HL-60/S4 treated with retinoic acid at 250 ng/mL for 4 days and 3 days (cell line): ENCODE data around the gene ID4.
"Not testable (repeated sequence)": the region's sequence is repeated elsewhere in the genome, so short reads cannot be mapped to it uniquely, and the experiment has no call there.

Experiments
- in situ Hi-C: fragments of 300-500 bp; cut with MboI; formaldehyde crosslinking; loops from 2 replicates; pipeline ENCODE4 v1.7.0; 2022; ENCODE audit warnings: low sequenced_read_pairs

Gene ID4

DNA sequence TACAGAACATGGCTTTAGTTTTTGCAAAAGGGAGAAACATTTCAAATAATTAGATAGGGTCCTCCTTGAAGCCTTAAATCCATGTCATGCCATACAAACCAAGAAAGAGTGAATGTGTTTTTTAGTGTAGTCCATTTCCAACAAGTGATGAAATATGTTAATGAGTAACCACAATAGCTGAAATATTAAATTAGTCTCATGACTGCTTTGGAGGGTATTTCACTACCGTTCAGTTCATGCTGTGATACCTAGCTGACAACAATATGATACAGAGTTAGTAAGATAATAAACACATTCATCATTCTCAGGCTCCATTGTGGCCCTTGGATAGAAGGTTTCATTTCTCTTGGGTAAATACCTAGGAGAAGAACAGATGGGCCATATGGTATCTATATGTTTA lies 5.8 kb upstream of the ID4 start:
- in situ Hi-C loops: no loop called here

DNA sequence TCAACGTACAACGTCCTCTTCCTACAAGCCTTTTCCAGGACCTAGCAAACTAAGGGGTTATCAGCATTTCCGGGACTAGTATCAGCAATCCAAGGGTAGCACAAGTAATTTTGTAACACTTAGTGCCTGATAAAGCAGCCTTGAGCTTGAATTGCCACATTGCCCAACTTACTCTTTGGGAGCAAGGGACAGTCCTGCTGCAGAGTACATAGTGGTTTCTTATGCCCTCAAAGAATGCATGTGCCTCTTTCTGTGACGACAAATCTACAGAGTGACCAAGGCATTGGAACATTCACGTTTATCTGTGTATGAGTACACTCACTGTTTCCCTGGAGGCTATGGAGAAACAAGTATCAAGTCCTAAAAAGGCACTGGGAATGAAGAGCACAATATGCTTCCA lies 3.2 kb upstream of the ID4 start:
- in situ Hi-C loops: no loop called here

DNA sequence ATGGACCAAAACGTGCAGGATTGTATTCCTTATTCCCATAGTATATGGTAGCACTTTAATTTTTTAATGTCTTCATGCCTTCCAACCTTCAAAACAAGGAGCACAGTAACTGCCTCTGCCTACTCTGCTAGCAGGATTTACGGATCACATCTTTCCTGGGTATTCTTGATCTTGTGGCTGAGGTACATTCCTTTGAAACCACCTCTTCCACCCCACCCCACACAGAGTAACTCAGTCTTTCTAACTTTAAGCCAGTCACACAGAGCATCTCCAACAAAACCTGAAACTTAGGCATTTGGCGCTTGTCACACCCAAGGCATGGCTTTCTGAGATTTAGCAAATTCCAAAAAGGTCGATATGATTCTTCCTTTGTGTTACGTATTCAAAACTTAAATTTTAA lies 2.3 kb upstream of the ID4 start:
- in situ Hi-C loops: no loop called here

DNA sequence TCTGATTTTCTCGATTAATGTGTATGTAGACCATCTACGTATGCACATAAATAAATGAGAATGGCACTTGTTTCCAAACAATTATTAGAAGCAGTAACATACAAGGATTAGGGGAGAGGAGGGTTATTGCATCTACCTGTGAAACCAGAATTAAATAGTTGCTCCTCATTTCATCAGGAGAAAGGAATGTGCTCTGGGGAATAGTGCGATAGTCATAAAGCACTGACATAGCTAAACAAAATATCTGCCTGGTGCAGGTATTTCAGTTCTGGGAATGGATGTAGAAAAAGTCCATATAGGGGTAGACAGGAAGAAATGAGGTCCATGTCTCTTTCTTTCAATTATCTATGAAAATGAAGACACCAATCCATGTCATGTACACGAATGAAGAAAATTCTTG lies 1.6 kb upstream of the ID4 start:
- in situ Hi-C loops: no loop called here

DNA sequence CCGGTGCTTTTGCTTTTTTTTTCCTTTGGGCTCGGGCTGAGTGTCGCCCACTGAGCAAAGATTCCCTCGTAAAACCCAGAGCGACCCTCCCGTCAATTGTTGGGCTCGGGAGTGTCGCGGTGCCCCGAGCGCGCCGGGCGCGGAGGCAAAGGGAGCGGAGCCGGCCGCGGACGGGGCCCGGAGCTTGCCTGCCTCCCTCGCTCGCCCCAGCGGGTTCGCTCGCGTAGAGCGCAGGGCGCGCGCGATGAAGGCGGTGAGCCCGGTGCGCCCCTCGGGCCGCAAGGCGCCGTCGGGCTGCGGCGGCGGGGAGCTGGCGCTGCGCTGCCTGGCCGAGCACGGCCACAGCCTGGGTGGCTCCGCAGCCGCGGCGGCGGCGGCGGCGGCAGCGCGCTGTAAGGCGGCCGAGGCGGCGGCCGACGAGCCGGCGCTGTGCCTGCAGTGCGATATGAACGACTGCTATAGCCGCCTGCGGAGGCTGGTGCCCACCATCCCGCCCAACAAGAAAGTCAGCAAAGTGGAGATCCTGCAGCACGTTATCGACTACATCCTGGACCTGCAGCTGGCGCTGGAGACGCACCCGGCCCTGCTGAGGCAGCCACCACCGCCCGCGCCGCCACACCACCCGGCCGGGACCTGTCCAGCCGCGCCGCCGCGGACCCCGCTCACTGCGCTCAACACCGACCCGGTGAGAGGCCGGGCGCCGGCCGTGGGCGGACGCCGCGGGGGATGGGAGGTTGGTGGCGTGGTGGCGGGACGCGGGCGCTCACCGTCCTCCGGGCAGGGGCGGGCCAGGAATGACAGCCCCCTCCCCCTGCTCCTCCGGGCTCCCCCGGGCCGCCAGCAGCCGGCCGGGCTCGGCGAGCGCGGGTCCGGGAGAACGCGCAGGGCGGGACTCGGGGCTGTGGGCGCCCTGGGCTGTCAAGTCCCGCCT lies 606 bp downstream of the ID4 start:
- in situ Hi-C loops: no loop called here

DNA sequence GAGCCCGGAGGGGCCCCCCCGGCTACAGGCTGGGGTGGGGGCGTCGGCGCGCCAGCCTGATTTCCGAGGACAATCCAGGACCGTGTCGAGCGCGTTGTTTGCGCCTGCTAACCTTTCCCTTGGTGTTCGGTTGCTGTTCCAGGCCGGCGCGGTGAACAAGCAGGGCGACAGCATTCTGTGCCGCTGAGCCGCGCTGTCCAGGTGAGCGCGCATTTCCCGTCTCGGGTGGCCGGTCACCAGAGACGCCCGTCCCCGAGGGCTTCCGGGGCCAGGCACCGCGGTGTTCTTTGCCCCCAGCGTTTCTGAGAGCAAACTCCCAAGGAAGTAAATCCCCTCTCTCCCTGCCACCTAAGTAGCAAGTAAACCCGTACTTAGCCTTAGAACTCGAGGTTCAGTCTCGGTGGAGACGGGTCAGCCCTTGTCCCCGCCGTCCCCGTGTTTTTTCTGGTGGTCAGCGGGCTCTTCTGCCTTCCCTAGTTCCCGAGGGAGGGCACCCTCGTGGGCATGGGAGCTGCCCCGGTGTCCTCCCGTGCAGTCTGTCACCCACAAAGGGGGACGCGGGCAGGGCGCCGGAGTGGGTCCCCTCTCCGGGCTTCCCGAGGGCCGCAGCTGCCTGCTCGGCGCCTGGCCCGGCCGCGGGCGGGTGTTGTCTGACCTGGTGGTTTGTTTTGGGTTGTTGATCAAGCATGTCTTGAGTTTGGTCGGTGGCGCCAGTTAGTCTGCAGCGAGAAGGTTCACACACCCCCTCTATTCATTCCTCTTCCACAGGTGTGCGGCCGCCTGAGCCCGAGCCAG lies 1.5 kb downstream of the ID4 start:
- in situ Hi-C loops: no loop called here

DNA sequence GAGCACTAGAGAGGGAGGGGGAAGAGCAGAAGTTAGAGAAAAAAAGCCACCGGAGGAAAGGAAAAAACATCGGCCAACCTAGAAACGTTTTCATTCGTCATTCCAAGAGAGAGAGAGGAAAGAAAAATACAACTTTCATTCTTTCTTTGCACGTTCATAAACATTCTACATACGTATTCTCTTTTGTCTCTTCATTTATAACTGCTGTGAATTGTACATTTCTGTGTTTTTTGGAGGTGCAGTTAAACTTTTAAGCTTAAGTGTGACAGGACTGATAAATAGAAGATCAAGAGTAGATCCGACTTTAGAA lies 2.0 kb downstream of the ID4 start:
- in situ Hi-C loops: no loop called here

DNA sequence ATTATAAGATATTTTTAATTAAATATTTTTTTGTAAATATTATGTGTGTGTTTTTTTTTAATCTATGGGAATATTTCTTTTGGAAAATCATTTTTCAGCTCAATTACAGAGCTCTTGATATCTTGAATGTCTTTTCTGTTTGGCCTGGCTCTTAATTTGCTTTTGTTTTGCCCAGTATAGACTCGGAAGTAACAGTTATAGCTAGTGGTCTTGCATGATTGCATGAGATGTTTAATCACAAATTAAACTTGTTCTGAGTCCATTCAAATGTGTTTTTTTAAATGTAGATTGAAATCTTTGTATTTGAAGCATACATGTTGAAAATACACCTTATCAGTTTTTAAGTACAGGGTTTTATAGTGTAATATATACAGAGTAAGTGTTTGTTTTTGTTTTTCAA lies 2.6 kb downstream of the ID4 start:
- in situ Hi-C loops: no loop called here

DNA sequence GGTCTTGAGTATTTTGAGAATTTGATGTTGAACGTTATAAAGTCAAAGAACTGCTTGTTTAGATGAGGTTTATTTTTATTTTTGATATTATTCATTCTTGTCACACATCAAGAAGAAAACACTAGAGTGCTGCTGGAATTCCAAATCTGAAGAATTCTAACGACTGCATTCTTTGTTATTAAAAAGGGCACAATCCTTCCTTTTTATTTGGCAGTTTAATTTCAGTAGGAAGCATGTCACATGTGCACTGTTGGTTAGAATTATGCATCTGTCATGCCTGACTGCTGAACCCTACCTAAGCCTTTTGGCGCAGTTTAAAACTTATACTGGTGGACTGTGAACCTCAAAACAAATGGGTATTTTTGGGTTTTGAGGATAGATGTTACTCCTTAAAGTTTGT lies 4.0 kb downstream of the ID4 start:
- in situ Hi-C loops: no loop called here

DNA sequence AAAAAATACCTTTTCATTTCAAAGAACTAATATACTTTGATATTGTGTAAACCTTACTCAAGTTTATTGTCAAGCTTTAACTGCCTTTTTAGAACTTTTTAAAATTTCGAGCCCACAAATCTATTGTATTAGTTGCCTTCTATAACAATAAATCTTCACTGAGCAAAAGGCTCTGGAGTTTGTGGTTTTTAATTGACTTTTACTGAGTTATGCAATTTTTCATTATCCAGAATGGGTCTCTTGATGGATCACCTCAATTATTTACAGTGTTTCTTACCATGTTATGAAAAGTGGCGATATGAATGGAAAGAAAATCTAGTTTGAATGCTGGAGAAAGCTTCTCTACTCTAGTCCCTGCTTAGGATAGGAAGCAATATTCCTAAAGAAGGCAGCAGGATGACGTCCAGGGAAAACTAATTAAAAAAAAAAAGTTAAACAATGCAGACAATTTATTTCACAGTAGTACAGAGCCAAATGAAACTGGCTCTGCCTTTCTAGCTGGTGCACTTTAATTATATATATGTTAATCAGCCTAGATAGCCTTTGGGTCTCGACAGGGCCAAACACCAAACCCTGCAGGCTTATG lies 5.0 kb downstream of the ID4 start:
- in situ Hi-C loops: no loop called here

DNA sequence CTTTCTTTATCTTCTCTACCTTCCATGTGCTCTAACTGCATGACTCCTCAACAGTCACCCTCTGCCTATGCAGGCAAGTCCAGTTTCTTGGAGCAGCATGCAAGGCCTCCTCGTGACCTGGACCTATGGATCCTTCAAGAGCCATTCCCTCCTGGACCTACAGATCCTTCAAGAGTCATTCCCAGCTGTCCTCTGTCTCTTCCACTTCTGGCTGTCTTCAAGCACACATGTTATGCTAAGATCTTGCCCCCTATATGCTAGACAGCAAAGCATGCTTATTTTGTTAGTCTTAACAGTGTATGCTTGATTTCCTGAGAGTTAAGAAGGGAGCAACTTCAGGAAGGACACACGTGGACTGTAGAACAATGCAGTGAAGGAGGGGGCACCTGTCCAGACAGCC lies 7.5 kb downstream of the ID4 start:
- in situ Hi-C loops: no loop called here

DNA sequence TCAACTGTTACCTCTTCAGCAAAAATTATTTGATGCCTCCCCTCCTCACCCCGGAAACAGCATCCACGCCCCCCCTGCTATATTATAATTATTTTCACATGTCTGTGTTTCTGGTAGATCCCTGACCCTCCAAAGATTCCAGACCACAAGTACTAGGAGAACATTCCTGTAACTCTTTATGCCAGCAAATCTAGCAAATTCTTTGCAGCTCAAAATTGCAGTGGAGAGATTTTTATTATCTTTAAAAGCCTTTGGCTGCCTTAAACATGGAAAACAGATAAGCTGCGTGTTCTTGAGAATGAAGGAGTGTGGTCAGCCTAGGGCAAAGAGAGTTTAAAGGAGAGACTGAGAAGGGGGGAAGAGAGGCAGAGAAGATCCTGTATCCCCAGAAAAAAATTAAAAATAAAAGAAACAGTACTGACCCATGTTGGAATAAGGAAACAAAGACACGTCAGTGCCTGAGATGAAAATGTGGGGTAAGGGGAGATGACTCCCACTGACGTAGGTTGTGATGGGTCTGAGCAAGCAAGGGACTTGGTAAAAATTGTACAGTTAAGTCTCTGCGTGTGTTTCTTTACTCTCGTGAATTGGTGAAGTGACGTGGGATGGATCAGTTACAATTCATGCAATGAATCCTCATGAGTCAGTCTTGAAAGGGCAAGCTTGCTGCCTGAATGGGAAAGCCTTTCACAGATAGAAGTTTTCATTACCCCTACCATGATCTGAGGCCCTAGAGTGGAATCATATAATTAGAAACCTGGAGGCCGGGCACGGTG lies 8.3 kb downstream of the ID4 start:
- in situ Hi-C loops: no loop called here

DNA sequence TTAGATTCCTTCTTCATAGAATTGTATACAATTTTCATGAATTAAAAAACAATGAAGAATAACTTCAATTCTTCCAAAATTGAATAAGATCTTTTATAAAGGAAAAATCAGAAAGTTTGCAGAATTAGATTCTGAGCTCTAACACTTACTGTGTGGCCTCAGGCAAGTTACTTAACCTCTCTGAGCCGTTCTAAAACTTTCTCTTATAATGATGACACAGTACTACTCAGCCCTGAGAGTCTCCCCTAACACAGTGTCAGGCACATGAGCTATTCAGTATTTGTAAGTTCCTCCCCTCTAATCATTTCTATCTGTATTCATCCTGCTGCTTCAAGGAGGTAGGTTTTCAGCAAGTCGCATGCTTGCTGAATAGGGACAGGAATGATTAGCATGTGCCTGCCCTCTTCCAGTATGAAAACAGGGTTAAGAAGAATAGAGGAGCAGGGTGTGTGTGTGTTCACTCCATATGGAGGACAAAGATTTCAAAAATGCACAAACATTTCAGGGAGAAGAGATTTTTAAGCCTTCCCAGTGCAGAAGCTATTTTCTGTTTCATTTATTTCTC lies 11.4 kb downstream of the ID4 start:
- in situ Hi-C loops: no loop called here

DNA sequence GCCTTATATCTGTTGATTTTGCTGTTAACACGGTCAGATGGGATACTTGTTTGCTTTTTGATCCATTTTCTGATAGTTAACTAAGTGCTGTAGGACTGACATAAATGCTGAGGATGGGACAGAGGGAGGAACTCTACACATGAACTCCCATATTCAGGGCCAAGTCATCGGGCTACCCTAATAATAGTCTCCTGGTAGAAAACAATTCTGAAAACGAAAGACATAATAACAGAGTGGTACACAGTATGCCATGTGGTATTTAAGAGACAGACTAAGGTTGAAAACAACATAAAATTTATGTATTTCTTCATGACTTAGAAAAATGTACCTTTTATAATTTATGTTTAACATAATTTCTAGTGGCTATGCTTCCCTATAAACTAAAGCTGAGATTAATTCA lies 12.0 kb downstream of the ID4 start:
- in situ Hi-C loops: no loop called here

DNA sequence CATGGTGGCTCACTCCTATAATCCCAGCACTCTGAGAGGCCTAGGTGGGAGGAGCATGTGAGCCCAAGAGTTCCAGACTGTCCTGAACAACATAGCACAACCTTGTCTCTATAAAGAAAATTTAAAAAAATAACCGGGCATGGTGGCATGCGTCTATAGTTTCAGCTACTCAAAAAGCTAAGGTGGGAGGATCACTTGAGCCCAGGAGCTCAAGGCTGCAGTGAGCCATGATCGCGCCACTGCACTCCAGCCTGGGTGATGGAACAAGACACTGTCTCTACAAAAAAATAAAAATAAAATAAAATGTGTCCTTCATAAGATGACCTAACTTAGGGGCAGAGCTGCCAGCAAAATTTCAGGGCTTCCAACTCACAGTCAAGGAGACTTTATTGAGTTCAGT lies 12.6 kb downstream of the ID4 start:
- in situ Hi-C loops: no loop called here

DNA sequence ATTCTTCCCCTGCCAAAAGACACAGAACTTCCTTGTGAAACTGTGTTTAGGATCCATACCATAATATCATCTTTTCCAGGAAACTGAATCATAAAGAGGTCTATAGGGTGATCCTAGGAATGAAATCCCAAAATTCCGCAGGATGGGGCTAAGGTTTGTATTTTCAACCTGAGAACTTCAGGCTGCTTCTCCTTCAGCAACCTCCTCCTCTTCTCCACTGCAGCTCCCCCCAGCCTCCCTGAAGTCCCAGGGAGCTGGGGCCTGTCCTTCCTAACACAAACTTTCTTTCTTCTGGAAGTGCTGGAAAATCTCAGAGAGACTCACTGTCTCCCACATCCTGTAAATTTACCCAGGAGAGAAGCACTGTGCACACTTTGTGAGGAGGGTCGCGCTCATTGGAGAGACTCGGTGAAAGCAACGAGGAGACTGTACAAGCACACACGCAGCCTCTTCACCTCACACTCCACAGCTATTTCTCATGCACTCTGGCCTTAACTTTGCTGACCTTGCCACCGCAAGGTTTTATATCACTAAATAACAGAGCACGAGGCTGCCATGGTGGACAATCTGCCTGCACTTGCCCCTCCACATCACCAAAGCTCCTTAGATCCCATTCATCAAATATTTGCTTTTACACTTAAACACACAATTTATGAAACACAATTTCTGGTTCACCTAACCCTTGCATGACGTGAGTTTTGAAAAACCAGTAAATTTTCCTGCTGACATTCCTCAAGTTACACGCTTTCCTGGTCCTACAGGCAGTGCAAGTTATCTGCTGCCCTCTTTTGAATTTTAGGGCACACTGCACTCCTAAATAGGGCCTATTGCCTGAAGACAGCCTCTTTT lies 14.3 kb downstream of the ID4 start:
- in situ Hi-C loops: no loop called here

DNA sequence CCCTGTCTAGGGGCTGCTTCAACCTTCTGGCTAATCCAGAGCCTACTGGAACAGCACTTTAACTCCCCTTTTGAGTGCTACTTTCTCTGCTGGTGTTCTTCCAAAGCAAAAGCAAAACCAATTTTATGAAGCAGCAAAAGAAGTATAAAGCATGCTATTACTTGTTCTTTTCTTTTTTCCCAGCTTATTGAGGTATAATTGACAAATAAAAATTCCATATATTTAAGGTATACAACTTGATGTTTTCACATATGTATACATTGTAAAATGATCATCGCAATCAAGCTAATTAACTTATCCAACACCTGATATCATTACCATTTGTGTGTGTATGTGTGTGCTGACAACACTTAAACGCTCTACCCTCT lies 14.9 kb downstream of the ID4 start:
- in situ Hi-C loops: no loop called here

DNA sequence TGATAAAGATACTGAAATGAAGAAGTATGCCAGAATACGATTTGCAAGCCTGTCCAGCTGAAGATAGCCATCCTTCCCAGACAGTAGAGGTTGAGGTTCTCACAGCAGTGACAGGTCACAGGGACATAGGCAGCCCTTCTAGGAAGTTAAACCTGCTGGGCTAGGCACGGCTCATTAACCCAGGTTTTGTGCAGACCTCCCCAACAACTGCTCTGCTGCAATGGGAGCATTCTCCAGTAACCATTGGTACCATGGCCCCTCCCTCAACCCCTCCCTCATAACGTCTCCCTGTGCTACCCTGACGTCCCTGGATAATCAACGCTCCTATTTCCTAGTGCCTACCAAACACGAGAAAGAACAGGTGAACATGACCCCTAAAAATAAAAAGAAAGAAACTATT lies 15.8 kb downstream of the ID4 start:
- in situ Hi-C loops: no loop called here

DNA sequence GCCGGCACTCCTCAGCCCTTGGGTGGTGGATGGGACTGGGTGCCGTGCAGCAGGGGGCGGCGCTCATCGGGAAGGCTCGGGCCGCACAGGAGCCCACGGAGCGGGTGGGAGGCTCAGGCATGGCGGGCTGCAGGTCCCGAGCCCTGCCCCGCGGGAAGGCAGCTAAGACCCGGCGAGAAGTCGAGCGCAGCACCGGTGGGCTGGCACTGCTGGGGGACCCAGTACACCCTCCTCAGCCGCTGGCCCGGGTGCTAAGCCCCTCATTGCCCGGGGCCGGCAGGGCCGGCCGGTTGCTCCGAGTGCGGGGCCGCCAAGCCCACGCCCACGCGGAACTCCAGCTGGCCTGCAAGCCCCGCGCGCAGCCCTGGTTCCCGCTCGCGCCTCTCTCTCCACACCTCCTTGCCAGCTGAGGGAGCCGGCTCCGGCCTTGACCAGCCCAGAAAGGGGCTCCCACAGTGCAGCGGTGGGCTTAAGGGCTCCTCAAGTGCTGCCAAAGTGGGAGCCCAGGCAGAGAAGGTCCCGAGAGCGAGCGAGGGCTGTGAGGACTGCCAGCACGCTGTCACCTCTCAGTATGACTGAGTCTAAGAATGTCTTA lies 17.3 kb downstream of the ID4 start:
- in situ Hi-C loops: not testable (repeated sequence)

DNA sequence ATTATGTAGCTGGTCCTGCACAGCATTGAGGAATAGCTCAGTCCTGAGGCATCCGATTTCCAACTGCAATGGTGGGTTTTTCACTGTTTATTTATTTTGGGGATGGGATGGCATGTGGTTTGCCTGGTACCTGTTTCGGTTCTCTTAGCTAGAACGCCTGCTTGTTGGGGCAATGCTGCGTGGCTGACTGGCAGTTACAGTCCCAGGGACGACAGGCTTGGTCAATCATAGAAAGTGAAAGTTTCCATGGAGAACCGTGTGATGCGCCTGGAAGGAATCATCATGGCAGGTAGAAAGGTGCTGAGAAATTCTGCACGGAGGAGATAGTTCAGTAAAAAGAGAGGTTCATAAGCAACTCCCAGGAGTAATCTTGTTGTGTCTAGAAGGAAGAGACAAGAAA lies 18.4 kb downstream of the ID4 start:
- in situ Hi-C loops: no loop called here
